Measurements from ENCODE around the gene PSMB1. TPM values are rescaled to one million over a fixed set of nuclear protein-coding genes. Genes with fewer than 3 reads are reported as not detected.

The PSMB1 gene
- total RNA-seq, 1 donor from 2014 or later = 234 TPM

DNA sequence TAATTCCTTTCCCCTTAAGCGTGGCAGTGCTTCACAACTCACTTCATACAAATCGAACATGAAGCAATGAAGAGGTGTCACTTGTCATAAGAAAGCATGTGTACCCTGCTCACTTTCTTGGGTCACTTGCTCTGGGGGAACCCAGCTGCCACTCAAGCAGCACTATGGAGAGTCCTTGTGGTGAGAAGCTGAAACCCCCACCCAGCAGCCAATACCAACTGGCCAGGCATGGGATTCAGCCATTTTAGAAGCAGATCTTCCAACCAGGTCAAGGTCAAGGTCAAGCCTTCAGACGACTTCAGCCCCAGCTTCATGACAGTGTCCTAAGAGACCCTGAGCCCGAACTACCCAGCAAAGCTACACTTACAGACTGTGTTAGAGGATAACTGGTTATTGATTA is 62.8 kb downstream of the PSMB1 start:
- FAIRE-seq (no peak), DNase-seq (ENCODE audit: low read depth) (no peak)
- Histone ChIP-seq H3K27me3 (ENCODE audit: control insufficient read depth, insufficient read depth, low read length) (peaks cover 5% of the 10 kb centered on the region), H3K4me3 (ENCODE audit: low read depth, low read length) (no peak overlapping the region), H3K36me3 (ENCODE audit: control insufficient read depth, insufficient read depth, low read length) (no peaks in the 10 kb centered on the region)
- TF ChIP-seq, protein P1, sequence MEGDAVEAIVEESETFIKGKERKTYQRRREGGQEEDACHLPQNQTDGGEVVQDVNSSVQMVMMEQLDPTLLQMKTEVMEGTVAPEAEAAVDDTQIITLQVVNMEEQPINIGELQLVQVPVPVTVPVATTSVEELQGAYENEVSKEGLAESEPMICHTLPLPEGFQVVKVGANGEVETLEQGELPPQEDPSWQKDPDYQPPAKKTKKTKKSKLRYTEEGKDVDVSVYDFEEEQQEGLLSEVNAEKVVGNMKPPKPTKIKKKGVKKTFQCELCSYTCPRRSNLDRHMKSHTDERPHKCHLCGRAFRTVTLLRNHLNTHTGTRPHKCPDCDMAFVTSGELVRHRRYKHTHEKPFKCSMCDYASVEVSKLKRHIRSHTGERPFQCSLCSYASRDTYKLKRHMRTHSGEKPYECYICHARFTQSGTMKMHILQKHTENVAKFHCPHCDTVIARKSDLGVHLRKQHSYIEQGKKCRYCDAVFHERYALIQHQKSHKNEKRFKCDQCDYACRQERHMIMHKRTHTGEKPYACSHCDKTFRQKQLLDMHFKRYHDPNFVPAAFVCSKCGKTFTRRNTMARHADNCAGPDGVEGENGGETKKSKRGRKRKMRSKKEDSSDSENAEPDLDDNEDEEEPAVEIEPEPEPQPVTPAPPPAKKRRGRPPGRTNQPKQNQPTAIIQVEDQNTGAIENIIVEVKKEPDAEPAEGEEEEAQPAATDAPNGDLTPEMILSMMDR (IDR thresholded peaks at IDR 0.05; ENCODE audit: insufficient read depth, low read length, severe bottlenecking) = no peak

DNA sequence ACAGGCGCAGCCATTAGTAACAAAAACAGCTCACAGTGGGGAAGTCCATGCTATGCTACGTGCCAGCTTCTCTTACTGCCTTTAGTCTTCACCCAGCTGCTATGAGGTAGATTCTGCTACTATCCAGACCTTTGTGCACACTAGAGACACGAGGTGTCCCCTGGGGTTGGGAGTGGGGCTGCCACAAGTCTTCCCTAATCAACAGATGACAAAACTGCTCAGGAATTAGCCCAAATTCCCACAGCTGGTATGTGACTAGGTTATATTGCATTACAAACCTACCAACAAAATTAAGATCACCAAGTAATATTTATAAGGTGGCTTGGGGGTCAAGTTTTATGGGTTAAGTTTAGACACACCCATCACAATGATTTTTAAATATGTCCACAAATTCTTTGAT is 63.3 kb downstream of the PSMB1 start:
- TF ChIP-seq, protein P1 (IDR thresholded peaks at IDR 0.05; ENCODE audit: insufficient read depth, low read length, severe bottlenecking) = no peak
- no peak for DNase-seq (ENCODE audit: low read depth)
- peaks cover 5% of the 10 kb centered on the region for H3K27me3 ChIP-seq (ENCODE audit: control insufficient read depth, insufficient read depth, low read length)
- no peaks in the 10 kb centered on the region for H3K36me3 ChIP-seq (ENCODE audit: control insufficient read depth, insufficient read depth, low read length)
- no peak for FAIRE-seq
- no peak overlapping the region for H3K4me3 ChIP-seq (ENCODE audit: low read depth, low read length)

DNA sequence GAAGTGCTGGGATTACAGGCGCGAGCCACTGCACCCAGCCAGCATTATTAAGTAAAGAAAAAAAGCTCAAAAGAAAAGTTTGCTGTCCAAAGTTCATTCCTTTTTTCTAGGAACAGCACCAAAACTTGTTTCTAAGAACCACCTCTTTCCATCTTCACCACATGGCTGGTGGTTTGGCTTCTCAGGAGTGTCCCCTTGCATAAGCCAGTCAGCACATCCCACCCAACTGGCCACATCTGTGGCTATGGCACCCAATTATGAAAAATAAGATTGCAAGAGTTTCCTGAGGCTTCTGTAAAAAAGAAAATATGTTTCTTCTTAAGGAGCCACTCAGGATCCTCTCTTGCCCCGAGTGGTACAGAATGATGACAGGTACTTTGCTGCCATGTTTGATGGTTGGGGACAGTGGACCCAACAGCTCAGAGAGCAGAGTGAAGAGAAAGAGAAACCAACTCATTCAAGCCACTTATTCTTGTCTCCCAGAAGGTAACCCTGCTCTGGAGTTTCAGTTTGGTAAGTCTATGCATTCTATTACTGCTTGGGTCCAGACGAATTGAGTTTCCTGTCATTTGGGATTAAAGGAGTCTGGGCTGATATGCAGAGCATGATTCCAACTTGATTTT is 65.3 kb downstream of the PSMB1 start:
- DNase-seq (ENCODE audit: low read depth) (no peak), FAIRE-seq (no peak)
- H3K4me3 ChIP-seq (ENCODE audit: low read depth, low read length) = no peak overlapping the region
- H3K27me3 ChIP-seq (ENCODE audit: control insufficient read depth, insufficient read depth, low read length) = peaks cover 5% of the 10 kb centered on the region
- TF ChIP-seq, protein P1 (IDR thresholded peaks at IDR 0.05; ENCODE audit: insufficient read depth, low read length, severe bottlenecking) = no peak
- no peaks in the 10 kb centered on the region for H3K36me3 ChIP-seq (ENCODE audit: control insufficient read depth, insufficient read depth, low read length)

DNA sequence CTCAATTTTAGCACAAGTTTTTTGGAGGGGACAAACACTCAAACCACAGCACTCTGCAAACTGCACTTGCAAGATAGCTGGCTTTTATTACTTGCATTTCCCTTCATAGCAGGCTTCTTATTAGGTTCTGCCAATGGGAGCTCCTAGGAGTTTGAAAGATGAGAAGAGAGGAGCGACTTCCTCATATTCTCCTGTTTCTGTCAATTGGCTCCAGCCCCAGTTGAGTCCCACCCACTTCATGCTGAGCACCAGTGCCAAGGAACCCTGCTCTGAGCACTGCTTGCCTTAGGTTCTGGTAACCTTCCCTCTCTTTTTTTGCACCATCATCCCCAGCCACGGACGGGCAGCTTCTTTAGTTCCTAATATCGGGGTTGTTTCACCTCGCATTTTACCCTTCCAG is 67.9 kb downstream of the PSMB1 start:
- Histone ChIP-seq H3K27me3 (ENCODE audit: control insufficient read depth, insufficient read depth, low read length) (peaks cover 3% of the 10 kb centered on the region), H3K4me3 (ENCODE audit: low read depth, low read length) (no peak overlapping the region), H3K36me3 (ENCODE audit: control insufficient read depth, insufficient read depth, low read length) (no peaks in the 10 kb centered on the region)
- DNase-seq (ENCODE audit: low read depth) (no peak), FAIRE-seq (peak; percentile 76)
- TF ChIP-seq, protein P1 (IDR thresholded peaks at IDR 0.05; ENCODE audit: insufficient read depth, low read length, severe bottlenecking) = no peak

Other genes starting within 250 kb of the PSMB1 start
- gene FAM120B, start 246.5 kb downstream of the PSMB1 start, total RNA-seq = 7.1 and 11.8 TPM in 2 replicates
- 7.4 and 9.2 TPM in 2 replicates for gene TBP, start 1.1 kb upstream of the PSMB1 start, total RNA-seq
- gene PDCD2, start 31.3 kb upstream of the PSMB1 start, total RNA-seq = 40.1 and 55.0 TPM in 2 replicates

All from bronchial epithelial cell (primary cell).